ENCODE data around the gene FAM89A. TPM values are rescaled to one million over a fixed set of nuclear protein-coding genes. Genes with fewer than 3 reads are reported as not detected.

FAM89A gene
- total RNA-seq, 1 experiment from 2014 or later, result 1.5 TPM

- H3K4me3 Mint-ChIP-seq, result no peak overlapping the region
- peaks cover 5 to 16% (median 7%) of the 10 kb centered on the region in 3 experiments; a peak in 4 of 7 replicates for H3K36me3 Mint-ChIP-seq (ENCODE audit: insufficient read depth in 1 of 3, low read depth in 3 of 3)
- H2BK5ac ChIP-seq (ENCODE audit: insufficient read length, low read length), result no peak overlapping the region
- no peak overlapping the region for H3K27ac Mint-ChIP-seq
- no peak overlapping the region for H4K91ac ChIP-seq (ENCODE audit: insufficient read length, low read depth, low read length)
- H2BK20ac ChIP-seq (ENCODE audit: low read depth, low read length, poor library complexity, severe bottlenecking), result no peak overlapping the region
- H2AFZ ChIP-seq (ENCODE audit: low read length), result no peak overlapping the region
- H3K4me1 ChIP-seq (ENCODE audit: insufficient read depth, low read length), result 0 out of 2 replicates have a peak, but pooled peaks cover 2% of the 10 kb centered on the region
- TF ChIP-seq CTCF (conservative IDR thresholded peaks at IDR 0.05), result no peak
- no peaks in the 10 kb centered on the region; a peak in 1 of 5 replicates for H3K9me3 Mint-ChIP-seq
- no peak overlapping the region for H3K18ac ChIP-seq (ENCODE audit: insufficient read length, low read depth, low read length)
- H2BK12ac ChIP-seq (ENCODE audit: insufficient read length, low read depth, low read length), result no peak overlapping the region
- peaks cover 32% of the 10 kb centered on the region for H3K27me3 Mint-ChIP-seq (ENCODE audit: low read depth)
- H3K9ac ChIP-seq (ENCODE audit: extremely low read depth, insufficient read length, low read length), result no peak overlapping the region
- H2BK120ac ChIP-seq (ENCODE audit: low read depth, low read length, poor library complexity, severe bottlenecking), result no peak overlapping the region
- WGBS (ENCODE audit: extremely low coverage, insufficient read length, low lambda C conversion rate), result no CpG with 5 or more reads among the region's 3 CpGs
- H3K23ac ChIP-seq (ENCODE audit: insufficient read length, low read depth, low read length), result no peak overlapping the region
- H3K27me3 ChIP-seq (ENCODE audit: insufficient read depth, low read length), result peaks cover 48% of the 10 kb centered on the region
- no peak overlapping the region for H3K4ac ChIP-seq (ENCODE audit: low read depth, low read length)
- H4K8ac ChIP-seq (replicated peaks; ENCODE audit: insufficient read length, low read depth, low read length), result no peak overlapping the region
- H3K9me3 ChIP-seq (ENCODE audit: control insufficient read depth, low read depth, low read length), result no peaks in the 10 kb centered on the region
- no peaks in the 10 kb centered on the region for H3K23me2 ChIP-seq (ENCODE audit: insufficient read length, low read depth, low read length, poor library complexity, severe bottlenecking)
- H3T11ph ChIP-seq (ENCODE audit: low read length), result no peak overlapping the region
- no peaks in the 10 kb centered on the region for H3K79me2 ChIP-seq (ENCODE audit: insufficient read depth, low read length)
- H4K5ac ChIP-seq (ENCODE audit: insufficient read length, low read depth, low read length), result no peak overlapping the region
- no peak for DNase-seq
- H3K56ac ChIP-seq (ENCODE audit: insufficient read length, low read depth, low read length), result no peak overlapping the region
- H3K14ac ChIP-seq (ENCODE audit: insufficient read depth, low read length), result no peak overlapping the region
- H3K4me2 ChIP-seq (ENCODE audit: insufficient read depth, insufficient read length, low read length), result no peak overlapping the region
- no peak overlapping the region for H2BK15ac ChIP-seq (ENCODE audit: low read depth, low read length)
- no peaks in the 10 kb centered on the region for H3K79me1 ChIP-seq (ENCODE audit: insufficient read depth, low read depth, low read length, poor library complexity, severe bottlenecking)
- H2AK5ac ChIP-seq (ENCODE audit: insufficient read length, low read length), result no peak overlapping the region
- H3K4me1 Mint-ChIP-seq, result peaks cover 14 to 24% of the 10 kb centered on the region in 2 experiments
- no peaks in the 10 kb centered on the region for H4K20me1 ChIP-seq (ENCODE audit: control insufficient read depth, insufficient read depth, insufficient read length)
- no peak overlapping the region for H3K27ac ChIP-seq (ENCODE audit: insufficient read length, low read depth, low read length)
Observed at GRCh38 chr1:230987448-230987847, 52.6 kb downstream of the FAM89A start.
